NCI-H2107 (cell line): Measurements from ENCODE around the gene MPC1L.

Source experiments
- DNase-seq: peaks from one replicate; lab custom pipeline; 2025; lab: John Stamatoyannopoulos, UW

MPC1L gene

GRCh38 chrX:40628506-40628905, 5.3 kb downstream of the MPC1L start:
- DNase-seq: no peak

DNA sequence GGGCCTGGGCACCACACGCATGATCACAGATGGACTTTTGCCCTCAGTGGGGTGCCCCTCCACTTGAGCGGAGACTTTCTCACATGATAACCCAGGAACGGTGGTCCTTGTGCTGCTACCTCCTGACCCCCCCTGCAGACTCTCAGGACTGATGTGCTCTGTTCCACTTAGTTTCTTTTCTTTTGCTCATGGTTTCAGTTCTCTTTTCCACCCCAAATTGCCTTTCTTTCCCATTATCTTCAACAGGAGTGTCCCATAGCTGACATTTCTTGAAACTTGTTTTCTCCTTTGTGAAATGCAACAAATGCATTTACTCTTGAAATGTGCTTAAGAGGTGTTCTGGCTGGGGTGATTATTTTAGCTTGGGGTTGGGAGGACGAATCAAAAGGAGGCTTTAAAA, 9.0 kb downstream of the MPC1L start:
- no peak for DNase-seq

- DNase-seq: no peak
Measured at GRCh38 chrX:40637687-40638086, 14.5 kb downstream of the MPC1L start.

DNA sequence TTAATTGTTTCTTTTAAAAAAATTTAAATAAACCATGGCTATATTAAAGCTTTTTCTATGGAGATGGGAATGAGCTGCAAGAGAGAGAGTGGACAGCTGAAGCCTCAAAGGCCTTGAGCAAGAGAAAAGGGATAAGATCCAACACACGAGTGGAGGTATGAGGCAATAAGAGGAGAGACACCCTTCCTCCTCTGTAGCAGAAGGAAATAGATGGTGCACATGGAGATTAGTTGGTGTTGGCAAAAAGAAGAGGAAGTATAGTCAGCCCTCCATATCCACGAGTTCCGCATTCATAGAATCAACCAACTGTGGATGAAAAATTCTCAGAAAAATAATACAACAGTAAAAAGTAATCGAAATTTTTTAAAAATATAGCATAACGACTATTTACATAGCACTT, 20.9 kb downstream of the MPC1L start:
- DNase-seq: no peak

DNA sequence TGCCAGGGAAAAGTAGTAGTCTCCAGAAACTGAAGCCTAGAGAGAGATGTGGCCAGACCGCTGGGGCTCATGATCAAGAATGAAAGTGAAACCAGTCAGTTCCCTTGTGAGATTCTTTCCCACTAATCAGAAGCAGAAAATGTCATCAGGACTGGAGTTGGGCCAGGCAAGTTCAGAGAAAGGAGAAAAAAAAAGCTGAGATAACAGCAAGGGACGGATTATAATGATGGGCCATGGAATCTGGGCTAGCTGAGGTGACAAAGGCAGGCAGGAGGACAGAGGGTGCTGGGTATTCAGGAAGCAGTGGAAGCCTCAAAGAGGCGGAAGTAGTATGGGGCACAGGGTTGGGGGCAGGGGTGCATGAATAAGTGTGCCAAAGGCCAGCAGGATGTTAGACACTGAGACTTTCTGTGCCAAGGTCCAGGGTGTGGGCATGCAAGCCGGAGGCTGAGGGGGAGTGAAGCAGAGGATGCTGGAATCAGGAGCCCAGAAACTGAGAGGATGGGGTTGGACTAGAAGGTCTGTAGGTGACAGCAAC, 21.7 kb downstream of the MPC1L start:
- peak; percentile 5 for DNase-seq

- no peak for DNase-seq
Measured at GRCh38 chrX:40646489-40647306, 23.5 kb downstream of the MPC1L start.

DNA sequence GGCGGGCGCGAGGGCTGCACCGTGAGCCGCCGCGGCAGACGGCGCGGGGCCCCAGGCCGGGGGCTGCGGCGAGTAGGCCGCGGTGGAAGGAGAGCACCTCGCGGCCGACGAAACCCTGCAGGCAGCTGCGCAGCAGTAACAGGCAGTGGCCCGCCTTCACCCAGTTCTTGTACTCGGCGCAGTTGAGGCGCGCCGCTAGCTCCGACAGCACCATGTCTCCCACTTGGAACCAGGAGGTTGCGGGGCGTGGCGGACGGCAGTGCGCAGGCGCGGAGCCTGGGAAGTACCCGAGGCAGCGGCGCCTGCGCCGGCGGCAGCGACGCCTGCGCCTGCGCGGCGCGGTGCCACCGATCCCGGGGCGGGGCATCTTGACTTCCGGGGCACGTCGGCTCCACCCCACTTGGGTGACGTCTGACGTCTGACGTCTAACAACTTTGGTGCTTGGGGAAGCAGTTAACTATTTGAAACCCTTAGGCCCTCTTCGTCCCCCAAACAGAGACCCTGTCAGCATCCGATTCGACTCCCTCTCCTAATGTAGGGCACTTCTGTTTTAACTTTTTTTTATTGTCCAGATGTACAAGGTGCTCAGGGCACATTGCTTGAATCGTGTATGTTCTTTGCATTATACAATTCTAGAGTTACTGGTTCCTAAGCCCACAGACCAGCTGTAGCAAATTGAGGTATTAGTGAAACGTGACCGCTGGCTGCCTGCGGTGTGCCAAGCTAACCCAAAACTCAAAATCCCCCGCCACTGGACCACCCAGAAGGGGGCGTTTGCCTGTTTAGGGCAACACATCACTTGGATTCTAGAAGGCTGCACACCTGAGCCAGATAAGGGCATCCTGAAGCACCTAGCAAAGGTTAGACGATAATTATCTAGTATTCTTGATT, 24.3 kb downstream of the MPC1L start, which contains the start of gene CXorf38:
Gene CXorf38 (minus strand): TSS at position 255 of the 891 bp plus-strand sequence. CDS start 41 bp downstream, at position 214.
- peak; percentile 91 for DNase-seq

DNA sequence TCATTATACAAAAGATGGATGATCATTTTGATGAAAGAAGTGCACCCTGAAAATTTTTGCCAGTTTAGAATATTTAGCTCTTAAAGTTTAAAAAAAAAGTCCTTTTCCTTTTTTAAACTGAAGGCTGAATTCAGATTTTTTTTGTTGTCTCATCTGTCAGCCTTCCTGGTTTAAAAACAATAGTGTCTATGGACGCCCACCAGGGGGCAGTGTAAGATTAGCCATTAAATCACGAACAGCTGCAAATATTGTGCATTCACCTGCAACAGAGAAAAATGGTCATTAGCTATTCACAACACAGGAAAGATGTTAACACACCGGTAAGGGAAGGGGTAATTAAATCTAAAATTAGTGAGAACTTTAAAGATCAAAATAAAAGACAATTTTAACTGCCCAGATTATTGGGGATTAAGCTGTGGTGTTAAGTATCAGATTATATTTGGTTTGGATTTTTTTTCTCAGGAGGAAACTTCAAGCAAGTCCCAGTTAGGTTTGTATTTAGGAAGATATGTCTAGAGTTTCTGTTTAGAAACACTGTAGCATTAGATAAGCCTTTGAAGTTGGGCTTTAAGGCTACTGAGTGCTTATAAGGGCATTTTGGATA, 28.5 kb downstream of the MPC1L start:
- peak; percentile 58 for DNase-seq

- DNase-seq: no peak
Measured at GRCh38 chrX:40652664-40653063, 29.4 kb downstream of the MPC1L start.

DNA sequence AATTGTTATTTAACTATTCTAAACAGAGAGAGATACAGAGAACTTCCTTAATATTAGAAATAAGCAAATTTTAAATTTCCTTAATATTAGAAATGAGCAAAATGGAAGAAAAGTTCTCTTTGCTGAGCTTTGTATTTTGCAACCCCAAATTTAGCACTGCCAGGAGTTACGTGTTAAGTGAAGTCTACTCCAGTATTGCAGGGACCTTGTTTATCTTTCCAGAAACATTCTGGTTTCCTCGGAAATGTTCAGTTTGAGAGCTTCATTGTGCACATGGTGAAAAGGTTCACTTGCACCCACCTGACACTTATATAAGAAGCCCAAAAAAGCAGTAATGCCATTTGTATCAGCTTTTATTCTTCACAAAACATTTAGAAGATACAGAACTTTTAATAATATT, 30.3 kb downstream of the MPC1L start:
- no peak for DNase-seq

GRCh38 chrX:40660381-40660780, 37.2 kb downstream of the MPC1L start:
- DNase-seq: no peak

DNA sequence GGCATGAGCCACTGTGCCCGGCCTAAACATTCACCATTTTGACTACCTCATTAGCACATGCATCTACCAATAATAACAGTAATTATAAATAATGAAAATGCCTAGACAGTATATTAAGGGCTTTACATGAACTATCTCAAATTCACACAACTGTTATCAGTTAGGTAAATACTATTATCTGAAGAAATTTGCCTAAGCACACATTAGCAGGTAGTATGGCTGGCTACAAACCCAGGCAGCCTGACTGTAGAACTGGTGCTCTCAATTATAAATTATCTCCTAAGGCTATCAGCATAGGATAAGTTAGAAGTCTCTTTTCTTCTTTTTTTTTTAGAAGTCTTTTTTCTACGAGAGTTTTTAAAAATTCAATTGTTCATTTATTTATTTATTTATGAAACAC, 38.3 kb downstream of the MPC1L start:
- DNase-seq: no peak

GRCh38 chrX:40663078-40663740, 40.0 kb downstream of the MPC1L start:
- no peak for DNase-seq

DNA sequence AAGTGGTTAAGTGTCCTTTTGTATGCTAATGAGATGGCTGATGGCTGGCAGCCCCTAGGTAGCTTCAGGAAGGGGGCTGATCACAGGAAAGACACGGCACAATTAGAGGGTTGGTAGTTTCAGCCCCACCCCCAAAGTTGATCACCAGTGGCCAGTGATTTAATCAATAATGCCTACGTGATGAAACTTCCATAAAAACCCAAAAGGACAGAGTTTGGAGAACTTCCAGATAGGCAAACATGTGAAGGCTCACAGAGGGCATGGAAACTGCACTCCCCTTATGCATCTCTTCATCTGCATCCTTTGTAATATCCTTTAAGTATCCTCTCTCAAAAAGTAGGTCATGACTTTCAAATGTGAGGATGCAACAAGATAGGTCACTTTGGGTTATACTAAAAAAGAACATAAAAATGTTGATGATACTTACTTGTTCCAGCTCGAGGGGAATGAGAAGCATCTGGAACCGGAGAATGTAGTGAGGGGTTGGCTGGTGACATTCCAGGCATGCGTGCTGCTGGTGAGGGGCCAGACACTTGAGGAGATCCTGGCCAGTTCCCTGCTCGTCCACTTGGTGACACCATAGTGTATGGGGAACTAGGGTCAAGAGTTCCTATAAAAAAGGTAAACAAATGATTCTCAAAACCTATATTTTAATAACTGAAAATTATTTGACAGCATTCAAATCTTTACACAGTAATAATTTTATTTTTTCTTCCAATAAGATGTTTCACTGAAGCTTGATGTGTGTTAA, 40.8 kb downstream of the MPC1L start:
- no peak for DNase-seq

- no peak for DNase-seq
Measured at GRCh38 chrX:40671126-40671525, 47.9 kb downstream of the MPC1L start.
